Eye (tissue), 1 donor: ENCODE results near the gene TBC1D8.
A peak's percentile ranks its signal among the peaks of the same experiment; 100 is the strongest.

ENCODE experiments used
- DNase-seq: peaks from one replicate; pipeline ENCODE4 v3.0.0-alpha.2; 2015

The TBC1D8 gene

GRCh38 chr2:101025561-101025960 lies 125.6 kb downstream of the TBC1D8 start:
- DNase-seq = no peak

DNA sequence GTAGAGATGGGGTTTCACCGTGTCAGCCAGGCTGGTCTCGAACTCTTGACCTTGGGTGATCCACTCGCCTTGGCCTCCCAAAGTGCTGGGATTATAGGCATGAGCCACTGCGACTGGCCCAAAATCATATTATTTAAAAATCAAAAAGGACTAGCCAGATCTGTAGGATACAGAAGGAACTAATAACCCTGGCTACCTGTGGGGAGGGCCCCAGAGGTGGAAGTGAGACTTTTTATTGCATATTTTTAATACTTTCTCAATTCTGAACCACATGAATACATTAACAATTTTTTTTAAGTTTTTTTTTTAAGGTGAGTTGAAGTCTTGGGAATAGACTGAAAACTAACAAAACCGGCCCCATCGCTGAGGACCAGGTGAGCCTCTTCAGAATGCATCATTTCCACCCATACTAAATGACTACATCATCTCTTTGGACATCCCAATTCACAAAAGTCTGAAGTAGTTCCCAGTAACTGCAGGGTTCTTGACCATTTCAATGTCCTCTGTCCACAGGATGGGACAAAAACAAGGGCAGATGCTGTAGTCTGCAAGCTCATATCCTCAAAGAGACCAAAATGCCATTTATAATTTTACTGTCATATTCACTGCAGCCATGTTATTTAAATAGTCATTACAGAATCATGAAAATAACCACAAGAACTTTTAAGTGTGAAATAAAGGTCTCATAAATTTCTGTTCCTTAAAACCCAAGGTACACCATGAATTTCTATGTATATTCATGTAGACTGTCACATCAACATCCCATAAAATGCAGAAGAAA lies 127.7 kb downstream of the TBC1D8 start:
- DNase-seq = no peak

DNA sequence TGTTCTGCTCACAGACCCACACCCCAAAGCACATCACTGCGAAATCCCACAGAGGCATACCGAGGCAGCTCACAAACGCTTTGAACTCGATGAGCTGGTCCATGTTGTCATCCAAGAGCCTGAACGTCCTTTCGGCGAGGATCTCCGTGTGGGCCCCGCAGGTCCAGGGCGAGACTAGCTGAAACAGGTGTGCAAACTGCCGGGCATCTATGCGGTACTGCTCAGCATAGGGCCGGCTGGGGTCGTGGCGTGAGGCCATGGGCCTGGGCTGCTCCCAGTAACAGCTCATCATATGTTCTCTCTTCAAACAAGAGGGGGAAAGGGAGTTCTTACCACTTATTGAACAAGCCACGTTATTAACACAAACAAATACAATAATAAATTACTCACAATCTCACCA lies 129.0 kb downstream of the TBC1D8 start:
- no peak for DNase-seq

DNA sequence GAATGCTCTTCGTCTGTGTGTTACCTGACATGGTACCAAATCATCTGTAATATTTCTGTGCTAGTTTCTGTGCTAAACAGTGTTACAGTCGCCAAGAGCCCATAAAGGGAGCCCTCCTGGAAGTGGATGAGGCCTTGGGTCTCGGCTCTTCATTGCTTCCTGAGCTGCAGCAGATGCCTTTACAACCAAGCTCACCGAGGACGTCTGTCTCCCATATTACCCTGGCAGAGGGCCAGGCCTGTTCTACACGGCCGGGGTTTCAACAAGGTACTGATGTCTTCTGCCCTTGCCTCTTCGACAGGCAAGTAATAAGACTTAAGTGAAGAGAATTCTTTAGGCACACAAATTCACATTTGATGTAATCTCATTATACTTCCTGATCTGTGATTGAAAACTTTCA lies 132.2 kb downstream of the TBC1D8 start:
- DNase-seq = no peak

DNA sequence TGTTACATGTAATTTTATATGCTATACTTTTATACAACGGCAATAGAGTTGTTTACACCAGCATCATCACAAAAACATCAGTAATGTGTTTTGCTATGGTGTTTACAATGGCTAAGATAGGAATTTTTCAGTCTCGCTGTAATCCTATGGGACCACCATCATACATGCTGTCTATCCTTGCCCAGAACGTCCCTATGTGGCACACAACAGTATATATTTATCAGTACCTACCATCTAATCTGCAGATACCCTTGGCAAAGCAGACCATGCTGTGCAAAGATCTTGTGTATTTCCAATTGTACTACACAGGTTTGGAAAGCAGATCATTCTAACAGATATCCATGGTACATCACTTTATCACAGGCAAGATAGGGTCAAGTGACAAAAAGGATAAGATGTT lies 133.8 kb downstream of the TBC1D8 start:
- DNase-seq = no peak

DNA sequence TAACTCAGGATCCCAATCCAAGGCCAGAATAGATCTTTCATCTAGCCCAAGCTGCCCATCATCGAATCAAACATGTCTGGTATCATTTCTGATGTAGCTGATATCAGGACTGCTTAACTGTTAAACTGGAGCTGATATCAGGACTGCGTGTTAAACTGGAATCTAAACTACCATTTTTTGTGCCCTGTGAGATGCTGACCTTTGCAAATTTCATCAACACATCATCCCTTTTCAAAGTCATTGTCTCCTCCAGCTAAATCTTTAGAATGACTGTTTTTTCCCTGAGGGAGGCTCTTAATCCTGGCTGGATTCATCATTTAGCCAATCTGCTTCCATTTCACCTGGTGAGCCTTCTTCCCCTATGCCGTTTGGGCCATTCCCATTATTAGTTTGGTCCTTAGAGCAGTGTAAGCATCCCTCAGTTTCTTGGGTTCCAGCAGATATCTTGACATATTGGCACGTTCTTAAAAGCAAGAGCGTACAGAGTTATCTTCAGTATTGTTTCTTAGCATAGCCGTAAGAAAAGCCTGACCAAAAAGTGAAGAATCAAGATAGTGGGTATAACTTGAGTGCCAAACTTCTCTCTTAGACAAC lies 136.8 kb downstream of the TBC1D8 start:
- no peak for DNase-seq

- peak; percentile 86 for DNase-seq
Observed at GRCh38 chr2:101012706-101013181, 138.4 kb downstream of the TBC1D8 start.

GRCh38 chr2:101012054-101012705 lies 139.0 kb downstream of the TBC1D8 start:
- no peak for DNase-seq

- no peak for DNase-seq
Observed at GRCh38 chr2:101011152-101011551, 140.0 kb downstream of the TBC1D8 start.

DNA sequence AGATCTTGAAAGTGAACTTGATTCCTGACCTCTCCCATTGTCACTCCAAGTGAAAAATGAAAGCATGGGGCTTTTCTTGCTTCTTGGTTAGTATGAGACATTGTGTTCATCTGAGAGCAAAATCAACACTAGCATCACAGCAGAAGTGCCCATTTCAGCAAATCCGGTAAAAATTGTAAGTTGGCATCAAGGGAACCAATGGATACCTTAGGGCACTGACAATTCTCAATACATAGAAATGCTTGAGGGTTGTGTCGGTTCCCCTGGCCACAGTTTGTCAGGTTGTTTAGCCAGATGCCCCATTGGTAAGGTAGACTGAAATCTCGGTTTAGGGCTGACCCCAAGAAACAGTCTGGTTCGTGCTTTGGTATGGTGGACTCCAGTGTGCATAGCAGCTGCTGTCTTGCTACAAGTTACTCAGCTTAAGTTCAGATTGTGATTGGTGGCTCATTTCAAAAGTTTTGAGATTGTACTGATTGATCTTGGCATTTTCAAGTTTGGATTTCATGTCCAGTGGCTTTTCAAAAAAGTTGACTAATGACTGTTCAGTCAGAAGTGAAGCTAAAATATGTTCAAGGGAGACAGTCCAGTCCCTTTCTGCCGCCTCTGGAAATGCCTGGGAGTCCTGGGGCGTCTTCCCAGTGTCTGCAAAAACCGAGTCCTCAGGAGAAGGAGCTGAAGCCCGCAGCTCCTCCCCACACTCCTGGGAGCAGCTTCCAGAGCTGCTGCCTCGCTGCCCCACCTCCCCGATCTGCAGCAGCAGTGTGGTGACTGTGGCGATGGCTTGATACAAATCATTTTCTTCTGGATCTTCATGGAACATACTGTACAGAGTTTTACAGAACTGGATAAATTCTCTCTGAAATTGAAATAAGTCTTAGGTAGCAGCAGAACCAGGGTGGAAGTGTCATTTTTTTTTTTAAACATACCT lies 143.5 kb downstream of the TBC1D8 start:
- DNase-seq = no peak

- DNase-seq = no peak
Observed at GRCh38 chr2:101006065-101006715, 145.0 kb downstream of the TBC1D8 start.

- DNase-seq = no peak
Observed at GRCh38 chr2:101004620-101005325, 146.4 kb downstream of the TBC1D8 start.

DNA sequence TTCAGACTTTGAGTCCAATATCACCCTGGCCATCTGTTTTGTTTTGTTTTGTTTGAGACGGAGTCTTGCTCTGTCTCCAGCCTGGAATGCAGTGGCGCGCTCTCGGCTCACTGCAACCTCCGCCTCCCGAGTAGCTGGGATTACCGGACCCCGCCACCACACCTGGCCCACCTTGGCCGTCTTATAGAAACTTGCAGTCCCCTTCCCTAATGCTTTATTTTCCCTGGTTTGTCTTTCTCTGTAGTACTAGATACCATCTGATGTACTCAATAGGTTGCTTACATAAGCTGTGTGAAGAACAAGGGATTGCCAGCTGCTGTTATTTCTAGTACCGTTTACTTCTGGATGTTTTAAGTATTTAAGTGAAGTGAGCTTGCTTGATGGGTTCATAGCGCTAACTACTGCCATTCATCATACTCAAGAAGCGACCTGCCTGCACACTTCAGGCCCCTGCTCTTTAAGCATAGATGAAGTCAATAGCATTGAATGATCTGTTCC lies 147.9 kb downstream of the TBC1D8 start:
- no peak for DNase-seq

- DNase-seq = no peak
Observed at GRCh38 chr2:101002562-101003277, 148.5 kb downstream of the TBC1D8 start.

- peak; percentile 99 for DNase-seq
Observed at GRCh38 chr2:101001691-101002561, 149.3 kb downstream of the TBC1D8 start, which contains the start of gene RPL31. RPL31 (plus strand) TSS chr2:101002289; CDS start chr2:101002702, 413 bp downstream.

DNA sequence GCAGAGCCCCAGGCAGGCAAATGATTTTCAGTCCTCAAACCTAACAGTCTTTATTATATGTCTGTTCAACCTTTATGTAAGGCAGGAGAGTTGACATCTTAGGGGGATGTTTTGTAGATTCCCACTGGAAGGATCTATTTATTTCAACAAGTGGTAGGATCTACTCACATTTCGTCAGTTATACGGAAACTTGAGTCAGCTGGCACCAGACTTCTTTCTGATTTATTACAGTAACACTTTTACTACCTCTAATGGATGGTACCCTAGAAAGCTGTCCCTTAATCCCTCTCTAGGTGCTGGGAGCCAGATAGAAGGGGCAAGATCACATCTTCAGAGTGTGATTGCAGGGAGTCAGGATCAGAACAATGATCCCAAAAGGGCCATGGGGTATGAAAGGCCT lies 151.2 kb downstream of the TBC1D8 start:
- no peak for DNase-seq

DNA sequence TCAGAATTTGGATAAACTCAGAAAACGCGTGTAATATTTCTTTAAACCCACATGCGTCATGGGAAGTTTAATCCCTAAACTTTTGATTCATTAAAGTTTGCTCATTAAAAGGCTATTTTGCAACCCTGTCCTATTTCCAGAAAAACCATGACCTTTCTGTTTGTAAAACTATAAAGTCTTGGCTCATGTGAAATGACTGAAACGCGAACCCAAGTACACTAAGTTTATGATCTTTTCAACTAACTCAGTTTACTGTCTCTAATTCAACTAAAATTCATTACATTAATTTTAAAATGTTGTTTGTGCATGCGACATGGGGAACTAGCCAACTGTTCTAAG lies 153.0 kb downstream of the TBC1D8 start:
- DNase-seq = no peak

GRCh38 chr2:100997509-100998234 lies 153.5 kb downstream of the TBC1D8 start:
- no peak for DNase-seq
